ENCODE results near the gene FCGR3A. TPM values are rescaled to one million over a fixed set of nuclear protein-coding genes. Genes with fewer than 3 reads are reported as not detected.

FCGR3A gene
- polyA plus RNA-seq, 3 donors, result 35.9 to 138 (median 131) TPM

DNA sequence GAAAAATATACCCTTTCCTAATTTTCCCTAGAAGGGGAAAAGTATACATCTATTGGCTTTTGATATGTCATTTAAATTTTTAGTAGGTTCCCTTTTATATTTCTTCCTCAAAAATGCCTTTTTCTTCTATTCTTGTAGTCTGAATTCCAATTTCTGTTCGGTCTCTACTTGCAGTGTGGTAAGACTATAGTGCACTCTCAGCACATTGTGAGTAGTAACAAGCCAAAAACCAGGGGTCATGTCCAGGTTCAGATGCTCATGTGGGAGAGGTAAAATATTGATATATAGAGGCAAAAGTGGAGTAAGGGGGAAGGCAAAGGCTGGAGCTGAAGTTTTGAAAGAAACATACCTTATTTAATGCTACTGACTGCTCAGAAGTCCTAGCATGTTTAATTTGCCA lies 48.4 kb downstream of the FCGR3A start:
- no peak overlapping the region for H3K9ac ChIP-seq (ENCODE audit: insufficient read depth, low read length, poor library complexity, severe bottlenecking)

DNA sequence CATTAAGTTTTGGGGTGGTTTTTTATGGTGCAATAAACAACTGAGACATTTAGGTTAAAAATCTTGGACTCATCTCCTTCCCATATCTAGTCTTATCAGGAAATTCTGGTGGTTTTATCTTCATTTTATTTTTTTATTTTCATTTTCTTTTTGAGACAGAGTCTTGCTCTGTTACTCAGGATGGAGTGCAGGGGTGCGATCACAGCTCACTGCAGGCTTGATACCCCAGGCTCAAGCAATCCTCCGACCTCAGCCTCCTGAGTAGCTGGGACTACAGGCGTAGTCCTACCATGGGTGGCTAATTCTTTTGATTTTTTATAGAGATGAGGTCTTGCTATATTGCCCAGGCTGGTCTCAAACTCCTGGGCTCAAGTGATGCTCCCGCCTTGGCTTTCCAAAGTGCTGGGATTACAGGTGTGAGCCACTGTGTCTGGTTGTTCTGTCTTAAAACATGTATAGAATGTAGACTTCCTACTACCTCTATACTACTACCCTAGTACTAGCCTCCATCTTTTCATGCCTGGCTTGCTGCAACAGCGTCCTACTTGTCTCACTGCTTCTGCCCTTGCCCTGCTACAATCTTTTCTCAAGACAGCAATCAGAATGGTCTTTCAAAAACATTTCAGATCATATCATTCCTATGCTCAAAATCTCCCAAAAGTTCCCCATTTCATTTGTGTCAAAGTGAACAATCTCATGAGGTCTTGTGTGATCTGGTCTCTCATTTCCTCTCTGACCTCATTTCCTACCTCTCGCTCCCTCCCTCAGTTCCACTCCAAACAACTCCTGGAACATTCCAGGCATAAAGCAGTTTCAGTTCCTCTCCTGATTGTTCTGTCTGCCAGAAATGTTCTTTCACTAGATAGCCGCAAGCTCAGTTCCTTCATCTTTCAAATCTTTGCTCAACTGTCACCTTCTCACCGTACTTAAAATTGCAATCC lies 50.2 kb downstream of the FCGR3A start:
- Histone ChIP-seq H3K79me2 (ENCODE audit: insufficient read depth, low read length) (no peaks in the 10 kb centered on the region), H4K20me1 (ENCODE audit: insufficient read depth, low read length) (no peaks in the 10 kb centered on the region), H3K4me2 (replicated peaks; ENCODE audit: extremely low read depth, low read length, poor library complexity, severe bottlenecking) (peak overlapping the region; percentile 57), H3K4me1 (ENCODE audit: control insufficient read depth in 1 of 2, insufficient read depth in 2 of 2, low read length in 2 of 2) (peaks cover 35 to 40% of the 10 kb centered on the region in 2 donors), H3K9ac (ENCODE audit: insufficient read depth, low read length, poor library complexity, severe bottlenecking) (no peak overlapping the region), H3K9me3 (replicated peaks in 1 of 2; ENCODE audit: control insufficient read depth in 1 of 2, insufficient read depth in 1 of 2, low read length in 2 of 2) (no peaks in the 10 kb centered on the region), H3K4me3 (replicated peaks in 1 of 3; ENCODE audit: low read depth in 2 of 3, low read length in 3 of 3) (peak overlapping the region in 1 of 3 experiments; percentile 17), H3K36me3 (replicated peaks in 1 of 2; ENCODE audit: control insufficient read depth in 1 of 2, insufficient read depth in 2 of 2, low read length in 2 of 2) (no peaks in the 10 kb centered on the region), H3K27ac (ENCODE audit: low read depth in 1 of 2, low read length in 2 of 2) (peak overlapping the region; percentile 47 to 61), H3K27me3 (ENCODE audit: control insufficient read depth in 2 of 2, insufficient read depth in 2 of 2, low read length in 2 of 2) (no peaks in the 10 kb centered on the region), H2AFZ (ENCODE audit: insufficient read depth, low read depth, low read length, poor library complexity, severe bottlenecking) (no peak overlapping the region)
- intact Hi-C loops (cut with micrococcal nuclease), result no loop called here
- Mint-ChIP-seq H3K4me3 (peak overlapping the region; percentile 34 to 77), H3K36me3 (no peaks in the 10 kb centered on the region), H3K9me3 (no peaks in the 10 kb centered on the region), H3K27me3 (ENCODE audit: low read depth in 3 of 3) (peaks cover 0 to 1% (median 0%) of the 10 kb centered on the region in 3 donors), H3K4me1 (peaks cover 37% of the 10 kb centered on the region), H3K27ac (peak overlapping the region; percentile 74 to 89 (median 83))
- peak; percentile 28 to 87 (median 81) for DNase-seq
- TF ChIP-seq, protein P1, sequence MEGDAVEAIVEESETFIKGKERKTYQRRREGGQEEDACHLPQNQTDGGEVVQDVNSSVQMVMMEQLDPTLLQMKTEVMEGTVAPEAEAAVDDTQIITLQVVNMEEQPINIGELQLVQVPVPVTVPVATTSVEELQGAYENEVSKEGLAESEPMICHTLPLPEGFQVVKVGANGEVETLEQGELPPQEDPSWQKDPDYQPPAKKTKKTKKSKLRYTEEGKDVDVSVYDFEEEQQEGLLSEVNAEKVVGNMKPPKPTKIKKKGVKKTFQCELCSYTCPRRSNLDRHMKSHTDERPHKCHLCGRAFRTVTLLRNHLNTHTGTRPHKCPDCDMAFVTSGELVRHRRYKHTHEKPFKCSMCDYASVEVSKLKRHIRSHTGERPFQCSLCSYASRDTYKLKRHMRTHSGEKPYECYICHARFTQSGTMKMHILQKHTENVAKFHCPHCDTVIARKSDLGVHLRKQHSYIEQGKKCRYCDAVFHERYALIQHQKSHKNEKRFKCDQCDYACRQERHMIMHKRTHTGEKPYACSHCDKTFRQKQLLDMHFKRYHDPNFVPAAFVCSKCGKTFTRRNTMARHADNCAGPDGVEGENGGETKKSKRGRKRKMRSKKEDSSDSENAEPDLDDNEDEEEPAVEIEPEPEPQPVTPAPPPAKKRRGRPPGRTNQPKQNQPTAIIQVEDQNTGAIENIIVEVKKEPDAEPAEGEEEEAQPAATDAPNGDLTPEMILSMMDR (IDR thresholded peaks at IDR 0.05), result no peak
- 54% methylated on average over 4 of the region's 8 CpGs for WGBS (ENCODE audit: insufficient coverage)

More for the DNA sequence above, 48.4 kb downstream of the FCGR3A start:
- TF ChIP-seq, protein P1 (IDR thresholded peaks at IDR 0.05), result no peak
- DNase-seq, result no peak
- peaks cover 9% of the 10 kb centered on the region for H3K79me2 ChIP-seq (ENCODE audit: insufficient read depth, low read length)
- Mint-ChIP-seq H3K27ac (peak overlapping the region in 1 of 7 donors; percentile 35), H3K4me1 (peaks cover 49% of the 10 kb centered on the region), H3K9me3 (no peaks in the 10 kb centered on the region), H3K4me3 (no peak overlapping the region), H3K36me3 (peaks cover 0 to 2% of the 10 kb centered on the region in 2 donors), H3K27me3 (ENCODE audit: low read depth in 3 of 3) (peaks cover 0 to 1% (median 0%) of the 10 kb centered on the region in 3 donors)
- WGBS (ENCODE audit: insufficient coverage), result 0% methylated on average over 1 of the region's 1 CpG
- no peak overlapping the region for H2AFZ ChIP-seq (ENCODE audit: insufficient read depth, low read depth, low read length, poor library complexity, severe bottlenecking)
- no peak overlapping the region for H3K27ac ChIP-seq (ENCODE audit: low read depth in 1 of 2, low read length in 2 of 2)
- intact Hi-C loops (cut with micrococcal nuclease), result no loop called here
- no peak overlapping the region for H3K4me2 ChIP-seq (replicated peaks; ENCODE audit: extremely low read depth, low read length, poor library complexity, severe bottlenecking)
- no peaks in the 10 kb centered on the region for H3K27me3 ChIP-seq (ENCODE audit: control insufficient read depth in 2 of 2, insufficient read depth in 2 of 2, low read length in 2 of 2)
- H3K4me3 ChIP-seq (replicated peaks in 1 of 3; ENCODE audit: low read depth in 2 of 3, low read length in 3 of 3), result no peak overlapping the region
- H3K9me3 ChIP-seq (replicated peaks in 1 of 2; ENCODE audit: control insufficient read depth in 1 of 2, insufficient read depth in 1 of 2, low read length in 2 of 2), result no peaks in the 10 kb centered on the region
- no peaks in the 10 kb centered on the region for H4K20me1 ChIP-seq (ENCODE audit: insufficient read depth, low read length)
- no peaks in the 10 kb centered on the region for H3K36me3 ChIP-seq (replicated peaks in 1 of 2; ENCODE audit: control insufficient read depth in 1 of 2, insufficient read depth in 2 of 2, low read length in 2 of 2)
- peaks cover 54 to 58% of the 10 kb centered on the region in 2 donors for H3K4me1 ChIP-seq (ENCODE audit: control insufficient read depth in 1 of 2, insufficient read depth in 2 of 2, low read length in 2 of 2)

Data from CD14-positive monocyte (primary cell).